ENCODE results near the gene BTBD9. TPM values are rescaled to one million over a fixed set of nuclear protein-coding genes. Genes with fewer than 3 reads are reported as not detected.

Gene BTBD9
- total RNA-seq, 1 experiment from 2014 or later: 8.9 TPM

DNA sequence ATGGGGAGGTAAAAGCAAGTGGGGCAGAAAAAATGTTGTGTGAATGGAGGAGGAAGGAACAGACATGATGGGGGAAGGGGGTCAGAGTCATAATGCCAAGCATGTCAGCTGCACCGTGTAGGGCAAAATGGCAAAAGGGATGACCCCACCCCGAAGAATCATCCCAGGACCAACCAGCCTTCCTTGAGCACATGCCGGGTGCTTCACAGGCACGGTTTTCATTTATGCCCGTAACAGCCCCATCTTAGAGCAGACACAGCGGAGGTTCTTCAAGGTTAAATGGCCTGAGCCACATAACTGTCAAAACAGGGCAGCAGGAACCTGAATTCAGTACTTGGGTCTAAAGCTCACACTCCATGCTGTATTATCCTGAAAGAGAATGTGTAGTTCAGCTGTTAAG, 498.0 kb downstream of the BTBD9 start:
- TF ChIP-seq, protein P1, sequence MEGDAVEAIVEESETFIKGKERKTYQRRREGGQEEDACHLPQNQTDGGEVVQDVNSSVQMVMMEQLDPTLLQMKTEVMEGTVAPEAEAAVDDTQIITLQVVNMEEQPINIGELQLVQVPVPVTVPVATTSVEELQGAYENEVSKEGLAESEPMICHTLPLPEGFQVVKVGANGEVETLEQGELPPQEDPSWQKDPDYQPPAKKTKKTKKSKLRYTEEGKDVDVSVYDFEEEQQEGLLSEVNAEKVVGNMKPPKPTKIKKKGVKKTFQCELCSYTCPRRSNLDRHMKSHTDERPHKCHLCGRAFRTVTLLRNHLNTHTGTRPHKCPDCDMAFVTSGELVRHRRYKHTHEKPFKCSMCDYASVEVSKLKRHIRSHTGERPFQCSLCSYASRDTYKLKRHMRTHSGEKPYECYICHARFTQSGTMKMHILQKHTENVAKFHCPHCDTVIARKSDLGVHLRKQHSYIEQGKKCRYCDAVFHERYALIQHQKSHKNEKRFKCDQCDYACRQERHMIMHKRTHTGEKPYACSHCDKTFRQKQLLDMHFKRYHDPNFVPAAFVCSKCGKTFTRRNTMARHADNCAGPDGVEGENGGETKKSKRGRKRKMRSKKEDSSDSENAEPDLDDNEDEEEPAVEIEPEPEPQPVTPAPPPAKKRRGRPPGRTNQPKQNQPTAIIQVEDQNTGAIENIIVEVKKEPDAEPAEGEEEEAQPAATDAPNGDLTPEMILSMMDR (conservative IDR thresholded peaks at IDR 0.05): no peak
- peaks cover 70 to 74% of the 10 kb centered on the region in 2 experiments for H3K4me1 Mint-ChIP-seq
- H3K27ac ChIP-seq (ENCODE audit: insufficient read length, low read depth, low read length): no peak overlapping the region
- H2BK120ac ChIP-seq (ENCODE audit: low read depth, low read length, poor library complexity, severe bottlenecking): no peak overlapping the region
- H3K9me3 ChIP-seq (ENCODE audit: control insufficient read depth, low read depth, low read length): no peaks in the 10 kb centered on the region
- H3K56ac ChIP-seq (ENCODE audit: insufficient read length, low read depth, low read length): no peak overlapping the region
- H2BK15ac ChIP-seq (ENCODE audit: low read depth, low read length): no peak overlapping the region
- H3K36me3 Mint-ChIP-seq (ENCODE audit: insufficient read depth in 1 of 3, low read depth in 3 of 3): no peaks in the 10 kb centered on the region
- H3K4ac ChIP-seq (ENCODE audit: low read depth, low read length): no peak overlapping the region
- no peak overlapping the region for H4K91ac ChIP-seq (ENCODE audit: insufficient read length, low read depth, low read length)
- H3K9me3 Mint-ChIP-seq: no peaks in the 10 kb centered on the region
- no peak overlapping the region for H4K8ac ChIP-seq (replicated peaks; ENCODE audit: insufficient read length, low read depth, low read length)
- H3T11ph ChIP-seq (ENCODE audit: low read length): no peak overlapping the region
- no peak for DNase-seq
- no peak overlapping the region for H3K18ac ChIP-seq (ENCODE audit: insufficient read length, low read depth, low read length)
- H3K9ac ChIP-seq (ENCODE audit: extremely low read depth, insufficient read length, low read length): no peak overlapping the region
- no peaks in the 10 kb centered on the region for H3K79me1 ChIP-seq (ENCODE audit: insufficient read depth, low read depth, low read length, poor library complexity, severe bottlenecking)
- H2AFZ ChIP-seq (ENCODE audit: low read length): no peak overlapping the region
- H4K20me1 ChIP-seq (ENCODE audit: control insufficient read depth, insufficient read depth, insufficient read length): no peaks in the 10 kb centered on the region
- no peak overlapping the region for H2BK12ac ChIP-seq (ENCODE audit: insufficient read length, low read depth, low read length)
- WGBS (ENCODE audit: extremely low coverage, insufficient read length, low lambda C conversion rate): no CpG with 5 or more reads among the region's 6 CpGs
- H3K14ac ChIP-seq (ENCODE audit: insufficient read depth, low read length): no peak overlapping the region
- no peak overlapping the region for H2BK5ac ChIP-seq (ENCODE audit: insufficient read length, low read length)
- no peaks in the 10 kb centered on the region for H3K23me2 ChIP-seq (ENCODE audit: insufficient read length, low read depth, low read length, poor library complexity, severe bottlenecking)
- H3K4me3 Mint-ChIP-seq: no peak overlapping the region
- no peak overlapping the region for H3K4me2 ChIP-seq (ENCODE audit: insufficient read depth, insufficient read length, low read length)
- no peak overlapping the region; a peak in 2 of 7 replicates for H3K27ac Mint-ChIP-seq
- no peaks in the 10 kb centered on the region for H3K27me3 Mint-ChIP-seq (ENCODE audit: low read depth)
- H3K4me1 ChIP-seq (ENCODE audit: insufficient read depth, low read length): peaks cover 3% of the 10 kb centered on the region; the same call in 1 of the 2 replicates
- no peak overlapping the region for H2AK5ac ChIP-seq (ENCODE audit: insufficient read length, low read length)
- H3K23ac ChIP-seq (ENCODE audit: insufficient read length, low read depth, low read length): no peak overlapping the region
- no peaks in the 10 kb centered on the region for H3K79me2 ChIP-seq (ENCODE audit: insufficient read depth, low read length)
- no peak overlapping the region for H4K5ac ChIP-seq (ENCODE audit: insufficient read length, low read depth, low read length)
- no peak overlapping the region for H2BK20ac ChIP-seq (ENCODE audit: low read depth, low read length, poor library complexity, severe bottlenecking)
- no peaks in the 10 kb centered on the region for H3K27me3 ChIP-seq (ENCODE audit: insufficient read depth, low read length)

Measured in H9 (cell line).